ENCODE data around the gene GRIK1. TPM values are rescaled to one million over a fixed set of nuclear protein-coding genes. Genes with fewer than 3 reads are reported as not detected.

GRIK1 gene
- total RNA-seq, 1 donor = not detected

DNA sequence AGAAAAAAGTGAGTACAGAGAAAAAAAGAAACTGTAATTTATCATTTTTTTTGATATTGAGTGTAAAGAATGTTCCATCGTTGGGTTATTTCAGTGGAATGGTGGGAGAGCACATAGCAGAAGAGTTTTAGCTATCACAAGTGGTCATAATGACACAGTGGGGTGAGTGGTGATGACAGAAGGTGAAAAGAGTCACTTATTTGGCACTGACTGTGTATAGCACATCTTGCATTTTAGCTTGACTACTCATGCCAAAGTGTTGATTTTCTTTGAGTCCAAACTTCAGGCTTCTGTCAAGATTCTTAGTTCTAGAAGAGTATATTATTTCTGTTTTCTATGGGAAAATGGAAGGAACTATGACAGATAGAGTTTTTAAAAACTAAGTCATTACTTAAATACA lies 261.2 kb downstream of the GRIK1 start:
- DNase-seq (ENCODE audit: low read depth in 2 of 3, low spot score in 2 of 3) = no peak

DNA sequence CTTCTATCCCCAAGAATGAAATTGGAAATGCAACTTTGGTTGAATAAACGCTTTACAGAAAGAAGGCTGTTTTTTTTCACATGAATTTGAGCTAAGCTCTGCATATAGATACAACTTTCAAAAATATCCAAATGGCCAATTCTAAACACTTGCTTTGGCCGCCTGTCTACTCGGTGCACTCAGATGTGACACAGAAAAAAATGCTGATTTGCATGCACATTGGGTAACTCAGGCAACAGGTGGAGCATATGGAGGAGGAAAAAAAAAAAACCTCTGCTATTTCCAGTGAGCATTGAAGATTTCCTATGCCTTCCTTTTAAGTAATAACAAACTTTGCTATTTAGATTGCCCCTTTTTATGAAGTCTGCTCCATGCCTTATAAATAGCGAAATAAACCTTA lies 262.5 kb downstream of the GRIK1 start:
- DNase-seq (ENCODE audit: low read depth in 2 of 3, low spot score in 2 of 3) = no peak

DNA sequence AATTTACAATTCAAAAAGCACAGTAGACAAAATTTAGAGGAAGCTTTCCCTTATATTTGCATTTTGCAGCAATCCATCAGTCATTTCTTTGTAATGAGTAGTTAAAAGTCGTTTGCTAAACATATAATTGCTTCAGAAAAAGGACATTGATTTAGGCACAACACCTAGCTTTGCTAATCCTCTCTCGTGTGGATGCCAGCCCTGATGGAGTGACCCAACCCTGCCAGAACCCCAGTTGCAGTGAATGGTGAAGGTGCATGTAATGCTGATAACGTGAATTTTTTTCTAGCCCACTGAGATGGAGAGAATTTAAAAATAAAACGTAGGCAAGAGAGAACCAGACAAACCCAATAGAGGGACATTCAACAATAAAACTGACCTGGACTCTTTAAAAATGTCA lies 263.4 kb downstream of the GRIK1 start:
- DNase-seq (ENCODE audit: low read depth in 2 of 3, low spot score in 2 of 3) = no peak

DNA sequence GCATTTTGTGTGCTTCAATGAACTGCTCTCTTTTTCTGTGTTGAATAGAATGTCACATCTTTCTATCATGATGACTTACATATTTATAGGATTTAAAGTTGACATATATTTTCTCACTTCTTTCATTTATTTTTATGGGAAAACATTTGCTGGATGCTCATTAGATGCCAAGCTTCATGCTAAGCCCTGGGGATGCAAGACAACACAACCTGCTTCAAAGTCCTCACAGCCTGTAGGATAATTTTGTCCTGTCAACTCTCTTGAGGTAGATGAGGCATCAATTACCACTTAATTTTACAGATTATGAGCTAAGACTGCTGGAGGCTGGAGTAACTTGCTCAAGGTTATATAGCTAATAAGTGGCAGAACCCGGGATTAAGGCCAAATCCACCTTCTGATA lies 264.3 kb downstream of the GRIK1 start:
- no peak for DNase-seq (ENCODE audit: low read depth in 2 of 3, low spot score in 2 of 3)

DNA sequence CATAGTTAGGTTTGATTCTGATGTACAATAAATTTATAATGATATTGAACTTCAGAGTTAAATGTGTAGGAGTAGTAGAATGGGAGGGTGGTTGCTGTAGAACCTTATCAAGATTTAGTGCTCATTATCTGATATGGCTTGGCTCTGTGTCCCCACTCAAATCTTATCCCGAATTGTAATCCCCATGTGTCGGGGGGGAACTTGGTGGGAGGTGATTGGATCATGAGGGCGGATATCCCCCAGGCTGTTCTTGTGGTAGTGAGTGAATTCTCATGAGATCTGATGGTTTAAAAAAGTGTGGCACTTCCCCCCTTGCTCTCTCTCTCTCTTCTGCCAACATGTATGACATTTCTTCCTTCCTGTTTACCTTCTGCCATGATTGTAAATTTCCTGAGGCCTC lies 265.5 kb downstream of the GRIK1 start:
- no peak for DNase-seq (ENCODE audit: low read depth in 2 of 3, low spot score in 2 of 3)

DNA sequence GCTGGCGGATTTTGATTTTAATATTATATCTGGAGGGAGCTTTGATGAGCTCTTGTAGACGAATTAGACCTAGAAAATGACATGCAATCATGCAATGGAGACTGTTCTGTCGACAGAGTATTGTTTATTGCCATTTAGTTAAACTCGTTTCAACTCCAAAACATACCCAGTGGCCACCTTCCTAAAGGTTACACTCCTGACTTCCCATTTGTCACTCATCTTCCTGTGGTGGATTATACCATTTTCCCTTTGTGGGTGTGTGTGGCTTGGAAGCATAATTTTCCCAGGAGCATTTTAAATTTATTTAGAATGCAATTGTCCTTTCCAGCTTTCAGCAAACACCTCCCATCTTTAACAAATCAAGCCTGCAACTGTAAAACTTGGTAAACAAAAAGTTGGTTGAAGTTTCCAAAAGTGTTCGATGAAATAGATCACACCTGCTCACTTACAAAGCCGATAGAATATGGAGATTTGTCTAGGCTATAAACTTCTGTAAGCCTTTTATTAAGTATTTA lies 266.6 kb downstream of the GRIK1 start:
- no peak for DNase-seq (ENCODE audit: low read depth in 2 of 3, low spot score in 2 of 3)

DNA sequence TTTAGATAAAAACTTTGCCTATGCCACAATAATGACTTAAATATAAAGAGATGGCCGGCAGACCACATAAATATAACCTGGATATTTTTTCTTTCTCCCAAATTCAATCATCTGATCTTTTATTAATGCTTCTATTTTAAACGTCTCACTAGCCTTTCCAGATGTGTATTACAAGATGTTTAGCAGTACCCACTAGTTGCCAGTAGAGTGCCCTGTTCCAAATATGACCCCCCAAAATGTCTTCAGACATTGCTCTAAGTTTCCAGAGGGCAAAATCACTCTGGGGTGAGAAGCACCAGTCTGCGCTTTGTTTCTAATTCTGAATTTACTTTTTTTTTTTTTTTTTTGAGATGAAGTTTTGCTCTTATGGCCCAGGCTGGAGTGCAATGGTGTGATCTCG lies 268.1 kb downstream of the GRIK1 start:
- DNase-seq (ENCODE audit: low read depth in 2 of 3, low spot score in 2 of 3) = no peak

DNA sequence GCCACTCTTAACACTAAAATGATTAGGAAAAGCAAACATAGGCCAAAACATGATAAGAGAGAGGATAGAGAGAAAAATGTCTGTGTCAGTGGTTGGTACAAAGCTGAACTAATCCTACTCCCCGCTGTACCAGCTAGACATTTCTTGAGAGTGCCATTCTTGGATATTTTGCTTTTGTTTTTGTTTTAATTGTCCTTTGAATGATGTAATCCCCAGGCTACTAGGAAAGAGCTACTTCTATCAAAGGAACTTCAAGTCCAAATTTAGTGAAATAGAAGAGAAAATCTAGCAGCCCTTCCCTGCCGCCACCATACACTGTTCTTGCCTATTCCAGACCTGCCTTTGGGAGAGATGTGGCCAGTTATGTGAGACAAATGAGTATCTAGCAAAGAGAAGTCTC lies 269.6 kb downstream of the GRIK1 start:
- no peak for DNase-seq (ENCODE audit: low read depth in 2 of 3, low spot score in 2 of 3)

DNA sequence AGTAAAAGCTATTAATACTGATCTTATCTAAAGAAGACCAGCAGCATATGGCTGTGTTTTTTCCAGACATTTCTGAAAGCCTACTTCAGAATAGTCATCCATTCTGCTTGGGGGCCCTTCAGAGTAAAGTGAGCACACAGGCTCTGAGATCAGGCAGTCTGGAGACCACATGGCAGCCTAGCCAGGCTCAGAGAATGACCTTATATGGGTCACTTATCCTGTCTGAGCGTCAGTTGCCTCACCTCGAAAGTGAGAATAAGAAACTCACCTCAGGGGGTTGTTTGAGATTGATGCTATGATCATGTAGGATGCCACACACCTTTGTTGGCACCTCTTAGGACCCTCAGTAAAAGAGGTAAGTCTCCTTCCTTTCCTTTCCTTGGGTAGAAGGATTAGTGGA lies 270.4 kb downstream of the GRIK1 start:
- DNase-seq (ENCODE audit: low read depth in 2 of 3, low spot score in 2 of 3) = no peak

DNA sequence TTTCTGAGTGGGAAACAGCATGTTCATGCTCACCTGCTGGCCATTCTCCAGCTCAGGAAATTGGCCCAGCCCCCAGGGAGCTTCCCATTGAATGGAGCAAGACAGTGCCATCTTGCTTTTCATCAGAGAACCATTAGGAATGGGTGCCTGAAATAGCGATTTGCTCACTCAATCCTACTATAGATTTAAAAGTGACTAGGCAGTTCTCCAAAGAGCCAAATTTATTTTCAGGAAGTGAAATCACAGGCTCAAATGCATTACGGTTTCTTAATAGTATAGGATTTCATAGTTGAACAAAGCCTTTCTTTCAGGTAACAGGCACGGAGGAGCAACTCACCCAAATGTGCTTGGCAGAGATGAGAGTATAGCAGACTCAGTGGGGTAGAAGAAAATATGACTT lies 272.1 kb downstream of the GRIK1 start:
- DNase-seq (ENCODE audit: low read depth in 2 of 3, low spot score in 2 of 3) = no peak

DNA sequence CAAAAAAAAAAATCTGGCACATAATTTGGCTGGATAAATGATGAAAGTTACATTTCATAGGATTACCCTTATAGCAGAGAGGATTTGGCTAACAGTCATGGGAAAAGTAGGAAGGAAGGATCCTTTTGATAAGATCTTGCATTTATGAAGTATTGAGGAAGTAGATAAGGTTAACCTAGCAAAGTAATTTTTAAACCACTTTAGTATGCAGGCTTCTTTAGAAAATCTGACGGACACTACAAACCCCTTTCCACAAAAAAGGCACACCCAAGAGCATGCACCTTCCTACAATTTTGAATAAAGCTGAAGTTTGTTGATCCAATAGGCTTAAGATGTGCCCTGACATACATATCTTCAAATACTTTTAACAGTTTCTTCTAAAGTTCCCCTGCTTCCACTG lies 275.2 kb downstream of the GRIK1 start:
- peak in 1 of 3 donors; percentile 22 for DNase-seq (ENCODE audit: low read depth in 2 of 3, low spot score in 2 of 3)

DNA sequence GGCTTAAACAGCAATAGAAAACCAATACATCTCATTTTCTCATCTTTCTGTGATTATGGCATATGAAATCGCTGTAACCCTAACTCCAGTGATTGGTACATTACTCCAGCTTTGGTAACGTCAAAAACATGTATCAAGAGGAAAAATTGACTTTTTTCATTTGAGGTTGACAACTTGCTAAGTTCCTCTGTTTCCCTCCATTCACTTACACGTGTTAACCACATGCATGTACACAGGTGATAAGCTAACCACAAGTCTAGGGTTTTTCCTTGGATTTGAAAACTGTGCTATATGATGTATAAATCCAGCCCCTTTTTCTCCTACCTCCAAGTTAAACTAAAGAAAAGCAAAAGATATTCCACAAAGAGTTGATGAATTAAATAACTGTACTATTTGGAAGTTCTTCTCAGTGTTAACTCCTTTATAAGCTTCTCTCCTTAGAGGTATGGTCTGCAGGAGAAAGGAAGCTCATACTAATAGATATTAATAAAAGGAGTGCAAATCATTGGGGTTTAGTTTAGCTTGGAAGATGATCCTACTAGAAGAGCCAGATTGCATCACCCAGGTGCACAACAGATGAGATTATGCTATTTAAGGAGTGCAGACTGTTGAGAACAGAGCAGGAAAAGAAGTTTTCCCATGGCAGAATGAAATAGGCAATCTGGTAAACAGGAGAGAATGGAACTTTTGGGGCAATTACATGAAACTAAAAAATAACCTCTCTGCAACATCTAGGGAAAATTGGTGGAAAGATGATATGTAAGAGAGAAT lies 277.9 kb downstream of the GRIK1 start:
- DNase-seq (ENCODE audit: low read depth in 2 of 3, low spot score in 2 of 3) = no peak

DNA sequence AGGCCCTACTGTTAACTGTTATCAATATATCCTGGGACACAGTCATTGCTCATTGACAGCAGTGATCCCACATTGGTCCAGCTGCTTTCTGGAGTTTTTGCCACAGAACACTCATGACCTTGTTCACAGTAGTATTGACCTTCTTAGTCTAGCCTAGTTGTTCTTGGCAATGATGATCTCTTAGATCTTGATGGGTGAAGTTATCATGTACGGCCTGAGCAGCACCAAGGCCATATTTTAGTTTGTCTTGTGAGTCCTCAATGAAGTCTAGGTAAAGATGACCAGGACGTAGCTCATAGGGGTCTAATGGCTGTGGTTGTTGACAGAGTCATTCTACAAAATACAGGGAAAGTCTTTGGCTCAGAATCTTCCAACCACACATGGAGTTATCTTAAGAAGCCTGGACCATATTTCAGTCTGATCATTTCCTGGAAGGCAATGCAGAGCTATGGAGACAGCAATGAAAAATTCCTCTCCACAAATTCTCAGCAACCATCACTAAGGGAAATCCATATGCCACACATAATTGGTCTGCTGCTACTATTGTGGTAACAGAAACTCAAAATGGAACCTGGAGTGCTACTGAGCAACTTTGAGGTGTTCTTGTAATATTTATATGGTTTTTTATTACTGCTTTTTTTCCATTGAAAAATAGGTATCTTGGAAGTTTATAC lies 279.6 kb downstream of the GRIK1 start:
- DNase-seq (ENCODE audit: low read depth in 2 of 3, low spot score in 2 of 3) = no peak

DNA sequence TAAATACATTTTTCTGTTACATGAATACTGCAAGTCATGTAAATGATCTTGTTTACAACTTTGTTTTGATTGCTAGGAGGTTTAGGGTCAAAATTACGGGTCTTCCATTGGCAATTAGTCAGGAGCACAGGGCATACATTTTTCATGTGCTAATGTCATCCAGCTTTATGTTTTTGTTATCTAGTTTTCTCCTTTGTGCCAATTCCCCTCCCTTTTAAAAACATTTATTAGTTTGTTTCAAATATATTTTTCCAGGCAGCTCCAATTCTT lies 280.9 kb downstream of the GRIK1 start:
- no peak for DNase-seq (ENCODE audit: low read depth in 2 of 3, low spot score in 2 of 3)

DNA sequence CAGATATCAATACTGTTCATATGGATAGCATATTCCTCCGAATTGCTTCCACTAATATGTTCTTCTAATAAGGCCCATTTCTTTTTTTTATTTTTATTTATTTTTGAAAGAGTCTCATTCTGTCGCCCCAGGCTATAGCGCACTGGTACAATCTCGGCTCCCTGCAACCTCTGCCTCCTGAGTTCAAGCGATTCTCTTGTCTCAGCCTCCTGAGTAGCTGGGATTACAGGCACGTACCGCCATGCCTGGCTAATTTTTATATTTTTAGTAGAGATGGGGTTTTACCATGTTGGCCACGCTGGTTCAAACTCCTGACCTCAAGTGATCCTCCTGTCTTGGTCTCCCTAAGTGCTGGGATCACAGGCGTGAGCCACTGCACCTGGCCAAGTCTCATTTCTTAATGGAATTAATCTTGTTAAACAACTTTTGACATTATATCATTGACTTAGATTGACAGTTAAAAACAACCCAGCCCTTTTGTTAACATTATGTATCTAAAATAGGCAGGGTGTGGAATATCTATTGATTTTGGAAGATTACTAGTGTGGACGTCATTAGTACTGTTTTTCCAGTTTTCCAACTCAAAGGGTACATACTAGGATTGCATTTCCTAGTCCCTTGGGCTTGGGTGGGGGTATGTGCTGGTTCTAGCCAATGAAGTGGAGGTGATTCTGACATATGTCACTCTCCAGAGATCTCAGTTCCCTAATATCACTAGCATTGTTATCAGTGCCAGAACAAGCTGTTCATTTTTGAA lies 281.4 kb downstream of the GRIK1 start:
- no peak for DNase-seq (ENCODE audit: low read depth in 2 of 3, low spot score in 2 of 3)

DNA sequence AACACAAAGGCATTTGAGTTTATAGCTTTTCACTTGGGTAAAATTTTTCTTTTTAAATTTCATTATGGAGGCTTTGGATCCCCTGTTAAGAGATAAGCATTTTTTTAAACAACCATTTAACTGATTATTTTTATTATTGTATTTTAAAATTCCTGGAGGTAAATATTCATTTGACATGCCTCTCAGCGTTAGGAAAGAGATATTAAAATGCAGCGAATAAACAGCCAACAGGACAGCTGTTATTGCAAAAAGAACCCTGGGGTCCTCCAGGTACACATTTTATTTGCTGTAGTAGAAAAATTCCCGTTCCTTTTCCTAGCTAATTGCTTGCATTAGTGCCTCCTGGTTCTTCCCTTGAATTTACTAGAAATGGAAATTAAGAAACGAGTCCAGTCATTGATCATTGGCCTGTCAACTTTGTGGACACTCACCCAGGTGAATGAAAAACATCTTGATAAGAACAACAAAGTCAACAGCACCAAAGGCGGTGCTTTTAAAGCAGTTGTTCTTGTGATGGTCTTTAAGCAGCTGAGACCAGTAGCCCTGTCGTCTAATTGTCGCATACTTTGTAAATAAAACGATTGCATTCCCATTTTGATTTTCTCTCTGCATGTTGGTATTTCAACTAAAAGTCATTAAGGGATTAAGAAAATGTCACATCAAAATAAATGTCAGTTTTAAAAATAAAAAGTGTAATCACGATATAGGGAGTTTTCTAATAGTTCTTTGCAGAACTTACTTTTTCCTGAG lies 282.4 kb downstream of the GRIK1 start:
- DNase-seq (ENCODE audit: low read depth in 2 of 3, low spot score in 2 of 3) = no peak

DNA sequence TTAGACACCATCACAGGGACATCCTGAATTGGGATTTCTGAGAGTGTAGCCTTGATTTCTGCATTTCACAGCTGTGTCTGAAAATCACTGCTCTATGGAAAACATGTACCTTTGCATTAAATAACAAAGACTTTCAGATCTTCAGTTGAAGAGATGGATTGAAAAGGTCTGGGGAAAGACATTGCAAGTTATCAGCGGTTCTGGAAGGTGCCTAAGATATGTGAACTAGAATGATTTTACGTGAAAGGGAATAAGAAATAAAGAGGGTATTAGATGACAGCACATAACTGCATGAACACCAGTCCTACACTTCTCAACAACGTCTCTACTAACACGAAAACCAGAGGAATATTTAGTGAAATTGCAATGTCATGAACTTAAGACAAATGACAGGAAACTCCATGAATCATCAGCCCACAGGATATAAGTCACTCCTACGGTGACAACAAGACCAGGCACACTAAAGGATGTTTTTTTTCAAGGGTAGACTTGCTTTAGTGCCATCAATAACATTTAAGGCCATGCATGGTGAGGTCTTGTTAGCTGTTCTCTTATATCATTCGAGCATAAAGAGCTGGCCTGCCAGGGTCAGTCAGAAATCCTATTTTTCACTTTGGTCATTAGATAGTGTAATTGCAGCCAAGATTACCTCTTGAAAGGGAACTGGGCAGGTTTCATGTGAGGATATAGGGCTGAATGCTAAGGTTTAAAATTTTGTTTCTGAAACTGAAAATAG lies 283.1 kb downstream of the GRIK1 start:
- DNase-seq (ENCODE audit: low read depth in 2 of 3, low spot score in 2 of 3) = peak in 2 of 3 donors; percentile 88

DNA sequence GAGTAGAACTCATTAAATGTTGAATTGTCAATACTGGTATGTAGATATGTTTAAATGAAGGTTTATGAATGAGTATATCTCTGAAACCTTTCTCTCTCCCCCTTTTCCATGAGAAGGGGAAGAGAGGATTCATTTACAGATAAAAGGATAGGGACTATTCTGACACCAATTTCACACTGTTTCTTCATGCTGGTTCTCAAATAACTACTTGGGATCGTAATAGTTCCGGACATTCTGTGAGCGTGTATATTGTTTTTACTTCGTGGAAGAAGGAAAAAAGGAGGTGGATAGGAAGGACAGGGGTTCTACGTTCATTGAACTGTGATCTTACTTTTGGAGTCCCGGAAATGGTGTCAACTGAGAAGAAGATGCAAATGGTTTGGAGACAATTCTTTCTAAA lies 284.2 kb downstream of the GRIK1 start:
- DNase-seq (ENCODE audit: low read depth in 2 of 3, low spot score in 2 of 3) = no peak

DNA sequence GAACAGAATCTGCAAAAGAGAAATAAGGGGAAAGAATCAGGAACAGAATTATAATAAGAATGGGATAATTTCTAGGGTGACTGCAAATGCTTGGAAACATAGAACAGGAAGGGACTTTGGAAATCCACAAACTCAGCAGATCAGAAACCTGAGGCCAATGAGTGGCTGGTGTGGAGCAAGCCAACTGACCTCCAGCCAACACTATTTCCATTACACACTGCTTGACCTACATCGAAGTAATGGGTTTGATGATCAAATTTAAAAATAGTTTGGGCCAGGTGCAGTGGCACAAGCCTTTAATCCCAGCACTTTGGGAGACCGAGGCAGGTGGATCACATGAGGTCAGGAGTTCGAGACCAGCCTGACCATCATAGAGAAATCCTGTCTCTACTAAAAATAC lies 284.9 kb downstream of the GRIK1 start:
- no peak for DNase-seq (ENCODE audit: low read depth in 2 of 3, low spot score in 2 of 3)

DNA sequence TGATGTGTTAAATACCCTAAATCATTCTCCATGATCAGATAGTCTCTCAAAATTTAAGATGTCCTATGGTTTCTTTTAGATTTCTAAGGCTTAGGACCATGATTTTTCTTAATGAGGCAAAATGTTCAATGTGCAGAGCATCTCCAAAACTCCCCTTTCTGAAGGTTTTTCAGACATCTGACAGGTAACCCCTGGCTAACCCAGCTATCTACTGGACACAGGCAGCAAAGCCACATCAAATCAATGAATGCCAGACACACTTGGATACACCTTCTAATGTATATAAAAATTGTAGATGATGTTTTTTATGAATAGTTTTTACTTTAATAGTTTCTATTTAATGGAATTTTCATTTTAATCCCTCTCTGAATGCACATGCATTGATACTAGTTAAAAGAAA lies 285.6 kb downstream of the GRIK1 start:
- no peak for DNase-seq (ENCODE audit: low read depth in 2 of 3, low spot score in 2 of 3)

Measured in hematopoietic multipotent progenitor cell (in vitro differentiated cells).